DMS 273 (cell line): ENCODE data around the gene LHFPL2.
"Not testable (repeated sequence)": the region's sequence is repeated elsewhere in the genome, so short reads cannot be mapped to it uniquely, and the experiment has no call there.

Experiments used
- DNase-seq: peaks from one replicate; lab custom pipeline; 2025; ENCODE audit not compliant: unreplicated experiment; lab: John Stamatoyannopoulos, UW

The LHFPL2 gene

DNA sequence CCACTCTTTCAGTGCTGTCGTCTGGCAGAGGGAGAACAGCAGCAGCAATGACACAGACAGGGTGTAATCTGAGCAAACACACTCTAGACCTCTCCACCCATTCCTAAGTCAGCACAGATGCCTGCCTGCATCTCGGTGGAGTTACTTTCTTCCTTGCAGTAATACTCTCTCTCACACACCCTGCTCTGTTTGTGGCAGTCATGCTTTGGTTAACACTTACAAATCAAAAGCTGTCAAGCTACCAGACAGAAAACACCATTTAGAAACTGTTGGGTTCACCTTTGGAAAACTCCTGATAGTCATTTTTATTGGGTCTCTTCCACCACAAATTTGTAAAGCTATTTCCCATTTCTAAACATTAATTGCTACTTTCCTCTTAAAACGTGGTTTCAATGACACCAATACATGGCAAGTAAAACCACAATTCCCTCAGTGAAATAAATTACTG is 27.3 kb downstream of the LHFPL2 start:
- DNase-seq = no peak

DNA sequence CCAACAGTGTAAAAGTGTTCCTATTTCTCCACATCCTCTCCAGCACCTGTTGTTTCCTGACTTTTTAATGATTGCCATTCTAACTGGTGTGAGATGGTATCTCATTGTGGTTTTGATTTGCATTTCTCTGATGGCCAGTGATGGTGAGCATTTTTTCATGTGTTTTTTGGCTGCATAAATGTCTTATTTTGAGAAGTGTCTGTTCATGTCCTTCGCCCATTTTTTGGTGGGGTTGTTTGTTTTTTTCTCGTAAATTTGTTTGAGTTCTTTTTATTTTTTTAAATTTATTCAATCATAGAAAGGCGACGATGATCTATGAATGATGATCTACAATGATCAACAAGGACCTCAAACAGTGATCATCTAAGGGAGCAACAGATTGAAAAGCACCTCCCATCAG is 28.5 kb downstream of the LHFPL2 start:
- DNase-seq = not testable (repeated sequence)

- DNase-seq = no peak
Observed at GRCh38 chr5:78618303-78618702, 30.3 kb downstream of the LHFPL2 start.

DNA sequence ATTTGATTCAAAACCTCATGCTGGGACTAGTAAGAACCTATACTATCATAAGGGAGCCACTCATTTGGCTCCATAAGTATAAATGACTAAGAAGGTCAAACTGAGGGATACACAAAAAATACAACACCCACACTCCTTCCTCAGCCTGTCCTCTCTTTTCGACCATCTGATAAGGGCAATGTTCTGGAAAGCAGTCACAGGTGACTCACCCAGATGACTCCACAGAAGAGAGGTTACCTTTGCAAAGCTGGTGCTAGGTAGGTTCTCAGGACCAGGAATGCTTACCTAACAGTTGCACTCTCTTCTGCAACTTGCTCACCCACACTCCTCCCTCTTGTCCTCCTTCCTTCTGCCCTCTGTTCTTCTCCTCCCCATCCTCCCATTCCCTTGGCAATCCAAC is 32.9 kb downstream of the LHFPL2 start:
- DNase-seq = no peak

DNA sequence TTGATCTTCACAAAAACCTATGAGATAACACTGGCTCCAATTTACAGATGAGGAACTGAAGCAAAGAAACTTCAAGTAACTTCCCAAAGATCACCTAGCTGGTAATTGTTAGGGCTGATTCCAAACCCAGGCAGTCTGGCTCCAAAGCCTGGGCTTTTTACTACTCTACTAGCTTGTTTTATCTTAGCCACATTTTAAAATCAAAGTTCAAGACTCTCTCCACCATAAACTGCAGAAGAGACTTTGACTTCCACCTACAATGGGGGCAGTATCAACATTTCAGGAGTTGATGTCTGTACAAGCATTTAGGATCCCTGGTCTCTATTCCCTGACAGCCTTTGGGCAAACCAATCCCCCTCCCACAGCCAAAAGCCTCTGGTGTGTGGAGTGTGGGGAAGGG is 33.8 kb downstream of the LHFPL2 start:
- DNase-seq = no peak

DNA sequence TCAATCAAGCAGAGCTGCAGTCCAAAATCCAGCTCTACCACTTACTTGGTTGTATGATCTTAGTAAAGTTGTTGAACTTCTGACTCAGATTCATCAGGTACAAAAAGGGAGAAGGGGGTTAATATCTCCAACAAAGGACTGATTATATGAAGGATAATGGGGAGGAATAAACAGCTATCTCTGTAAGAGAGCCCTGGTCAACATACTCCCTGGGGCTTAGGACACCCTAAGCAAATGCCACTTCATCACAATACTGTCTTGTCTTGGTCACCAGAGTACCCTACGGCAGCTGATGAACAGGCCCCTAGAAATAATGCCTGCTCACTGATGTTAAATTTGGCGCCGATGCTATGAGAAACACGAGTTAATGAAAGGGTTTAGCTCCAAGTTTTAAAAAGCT is 34.8 kb downstream of the LHFPL2 start:
- DNase-seq = no peak

GRCh38 chr5:78613151-78613533 is 35.4 kb downstream of the LHFPL2 start:
- DNase-seq = no peak

DNA sequence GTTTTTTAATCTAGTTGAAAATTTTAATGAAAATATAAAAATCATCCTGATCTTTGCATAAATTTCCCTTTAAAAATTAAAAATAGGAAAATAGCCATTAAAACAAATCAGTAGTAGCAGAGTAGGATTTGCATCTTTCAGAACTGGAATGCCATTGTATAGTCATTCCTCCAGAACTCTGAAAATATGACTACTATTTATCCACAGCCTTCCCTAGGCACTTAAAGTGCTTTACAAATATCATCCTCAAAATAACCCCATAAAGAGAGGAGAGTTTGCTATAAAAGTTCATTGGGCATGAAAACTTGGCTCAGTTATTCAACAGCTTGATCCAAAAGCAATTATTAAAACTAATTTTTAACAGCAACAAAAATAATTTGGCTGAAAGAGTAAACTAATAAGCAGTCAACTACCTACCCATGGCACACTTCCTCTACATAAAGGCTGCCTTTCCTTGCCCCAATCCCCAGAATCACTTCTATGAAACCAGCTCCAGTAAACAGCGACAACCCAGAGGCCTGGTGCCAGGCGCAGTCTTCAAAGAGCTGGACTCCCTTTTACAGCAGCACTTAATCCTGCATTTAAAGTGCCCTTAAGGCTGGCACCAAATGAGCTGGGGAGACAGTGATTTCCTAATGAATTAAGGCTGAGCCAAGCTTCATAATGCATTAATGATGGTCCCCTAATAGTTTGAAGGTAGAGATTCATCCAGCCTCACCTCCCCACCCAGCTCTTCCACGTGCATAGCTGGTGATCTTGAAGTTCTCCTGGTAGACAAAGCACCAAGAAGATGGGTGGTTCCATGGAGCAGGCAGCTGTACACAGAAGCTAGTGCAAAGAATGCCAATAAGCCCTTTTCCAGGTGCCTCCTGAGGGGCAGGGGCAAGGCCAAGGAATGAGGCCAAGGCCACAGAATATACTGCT is 36.1 kb downstream of the LHFPL2 start:
- no peak for DNase-seq

DNA sequence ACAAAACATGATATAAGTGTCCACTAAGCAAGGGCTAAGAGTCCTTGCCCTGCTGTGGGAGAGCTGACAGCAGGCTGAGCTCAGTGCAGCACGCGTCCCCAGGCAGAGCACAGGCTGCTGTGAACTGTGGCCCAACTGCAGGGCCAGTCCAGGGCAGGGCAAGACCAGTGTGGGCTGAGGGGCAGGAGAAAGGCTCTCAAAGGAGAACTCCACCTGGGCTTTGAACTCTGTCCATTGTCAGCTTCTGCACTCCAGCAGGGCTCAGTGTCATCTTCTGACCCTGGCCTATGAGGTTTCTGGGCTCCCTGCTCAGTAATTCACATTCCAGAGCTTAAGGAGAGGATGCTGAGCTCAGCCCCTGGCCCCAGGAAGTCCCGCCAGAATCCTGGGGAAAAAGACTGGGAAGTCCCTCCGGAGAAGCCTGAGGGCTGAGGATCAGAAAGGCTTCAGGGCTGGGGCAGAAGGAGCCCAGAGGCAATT is 37.4 kb downstream of the LHFPL2 start:
- no peak for DNase-seq

GRCh38 chr5:78610636-78611035 is 37.9 kb downstream of the LHFPL2 start:
- no peak for DNase-seq

GRCh38 chr5:78610163-78610583 is 38.4 kb downstream of the LHFPL2 start:
- DNase-seq = no peak

GRCh38 chr5:78607864-78608263 is 40.7 kb downstream of the LHFPL2 start:
- DNase-seq = no peak

DNA sequence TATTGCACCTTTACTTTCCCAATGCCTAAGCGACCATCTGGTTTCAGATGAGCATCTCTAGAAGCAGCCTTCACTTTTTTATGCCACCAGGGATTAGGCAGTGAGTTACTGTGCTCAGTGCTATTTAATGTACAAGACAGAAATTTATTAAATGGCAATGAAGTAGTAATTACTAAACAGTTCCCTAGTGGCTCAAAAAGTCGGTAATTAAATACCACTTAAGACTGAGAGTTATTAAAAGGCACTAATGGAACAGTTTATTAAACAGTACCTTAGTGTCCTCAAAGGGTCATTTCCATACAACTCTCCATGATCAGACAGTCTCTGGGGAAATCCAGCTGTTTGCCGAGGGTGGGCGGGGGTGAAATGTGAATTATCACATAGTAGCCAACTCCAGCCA is 42.3 kb downstream of the LHFPL2 start:
- DNase-seq = no peak

GRCh38 chr5:78605611-78606010 is 43.0 kb downstream of the LHFPL2 start:
- no peak for DNase-seq

GRCh38 chr5:78604689-78605285 is 43.8 kb downstream of the LHFPL2 start:
- DNase-seq = no peak

DNA sequence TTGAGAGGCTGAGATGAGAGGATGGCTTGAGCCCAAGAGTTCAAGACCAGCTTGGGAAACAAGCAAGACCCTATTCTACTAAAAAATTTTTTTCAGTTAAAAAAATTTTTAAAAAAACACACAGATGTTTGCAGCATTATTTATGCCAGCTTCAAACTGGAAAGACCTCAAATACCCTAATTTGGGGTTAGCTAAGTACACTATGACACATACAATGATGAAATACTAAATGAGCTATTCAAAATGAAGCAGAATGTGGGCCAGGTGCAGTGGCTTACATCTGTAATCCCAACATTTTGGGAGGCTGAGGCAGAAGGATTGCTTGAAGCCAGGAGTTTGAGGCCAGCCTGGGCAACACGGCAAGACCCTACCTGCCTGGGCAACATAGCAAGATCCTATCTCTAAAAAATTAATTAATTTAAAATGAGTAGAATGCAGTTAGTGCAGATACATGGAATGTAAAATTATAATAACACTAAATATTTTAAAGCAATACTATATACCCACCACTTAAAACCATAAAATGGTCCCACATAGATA is 44.9 kb downstream of the LHFPL2 start:
- no peak for DNase-seq

GRCh38 chr5:78602400-78602799 is 46.2 kb downstream of the LHFPL2 start:
- no peak for DNase-seq

GRCh38 chr5:78601559-78602314 is 46.8 kb downstream of the LHFPL2 start:
- DNase-seq = no peak

GRCh38 chr5:78600687-78601414 is 47.7 kb downstream of the LHFPL2 start:
- DNase-seq = no peak

- DNase-seq = no peak
Observed at GRCh38 chr5:78598973-78599372, 49.6 kb downstream of the LHFPL2 start.

DNA sequence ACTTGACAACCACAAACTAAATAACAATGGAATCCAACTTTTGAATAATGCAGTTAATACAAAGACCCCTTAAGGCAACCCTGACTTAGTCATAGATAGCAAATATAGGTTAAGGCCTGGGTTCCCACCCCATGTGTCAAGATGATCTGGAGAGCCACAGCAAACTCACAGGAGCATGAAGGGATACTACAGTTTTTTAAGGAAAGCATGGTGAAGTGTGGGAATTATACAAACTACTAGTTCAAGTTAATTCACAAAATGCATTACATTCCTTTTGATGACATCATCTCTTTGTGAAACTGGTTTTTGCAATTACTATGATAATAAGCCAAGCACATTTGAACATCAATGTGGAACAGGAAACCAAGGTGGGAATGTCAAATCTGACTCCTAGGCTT is 50.6 kb downstream of the LHFPL2 start:
- DNase-seq = no peak
